Ishikawa (cell line): Measurements from ENCODE around the gene GPR150.

Experiments
- CEBPB ChIP-seq: IDR thresholded peaks from 2 replicates; pipeline ENCODE4 v1.6.1; 2012
- CREB1 ChIP-seq: IDR thresholded peaks from 2 replicates; pipeline ENCODE4 v1.6.1; 2012; ENCODE audit warnings: low read depth
- EGR1 ChIP-seq: IDR thresholded peaks from 2 replicates; pipeline ENCODE4 v1.6.1; 2012
- EP300 ChIP-seq: IDR thresholded peaks from 2 replicates; pipeline ENCODE4 v1.6.1; 2012; ENCODE audit warnings: borderline replicate concordance
- FOXM1 ChIP-seq: IDR thresholded peaks from 2 replicates; pipeline ENCODE4 v1.6.1; 2012; ENCODE audit warnings: low read depth, borderline replicate concordance
- MAX ChIP-seq: IDR thresholded peaks from 2 replicates; pipeline ENCODE4 v1.6.1; 2012
- NFIC ChIP-seq: IDR thresholded peaks from 2 replicates; pipeline ENCODE4 v1.6.1; 2012
- RAD21 ChIP-seq: IDR thresholded peaks from 2 replicates; pipeline ENCODE4 v1.6.1; 2012; ENCODE audit warnings: low read depth
- REST ChIP-seq: IDR thresholded peaks from 2 replicates; pipeline ENCODE4 v1.6.1; 2012; ENCODE audit warnings: low read depth, mild to moderate bottlenecking
- TAF1 ChIP-seq: IDR thresholded peaks from 2 replicates; pipeline ENCODE4 v1.6.1; 2012; ENCODE audit warnings: low read depth, mild to moderate bottlenecking
- TCF12 ChIP-seq: IDR thresholded peaks from 2 replicates; pipeline ENCODE4 v1.6.1; 2012; ENCODE audit warnings: low read depth
- TEAD4 ChIP-seq: IDR thresholded peaks from 2 replicates; pipeline ENCODE4 v1.6.1; 2012
- USF1 ChIP-seq: IDR thresholded peaks from 2 replicates; pipeline ENCODE4 v1.6.1; 2012
- YY1 ChIP-seq: IDR thresholded peaks from 2 replicates; pipeline ENCODE4 v1.6.1; 2012; ENCODE audit warnings: low read depth
- ZBTB7A ChIP-seq: IDR thresholded peaks from 2 replicates; pipeline ENCODE4 v1.6.1; 2012; ENCODE audit warnings: low read depth

The GPR150 gene

GRCh38 chr5:95649274-95649673, 29.4 kb downstream of the GPR150 start:
- no peak for TF ChIP-seq TAF1

DNA sequence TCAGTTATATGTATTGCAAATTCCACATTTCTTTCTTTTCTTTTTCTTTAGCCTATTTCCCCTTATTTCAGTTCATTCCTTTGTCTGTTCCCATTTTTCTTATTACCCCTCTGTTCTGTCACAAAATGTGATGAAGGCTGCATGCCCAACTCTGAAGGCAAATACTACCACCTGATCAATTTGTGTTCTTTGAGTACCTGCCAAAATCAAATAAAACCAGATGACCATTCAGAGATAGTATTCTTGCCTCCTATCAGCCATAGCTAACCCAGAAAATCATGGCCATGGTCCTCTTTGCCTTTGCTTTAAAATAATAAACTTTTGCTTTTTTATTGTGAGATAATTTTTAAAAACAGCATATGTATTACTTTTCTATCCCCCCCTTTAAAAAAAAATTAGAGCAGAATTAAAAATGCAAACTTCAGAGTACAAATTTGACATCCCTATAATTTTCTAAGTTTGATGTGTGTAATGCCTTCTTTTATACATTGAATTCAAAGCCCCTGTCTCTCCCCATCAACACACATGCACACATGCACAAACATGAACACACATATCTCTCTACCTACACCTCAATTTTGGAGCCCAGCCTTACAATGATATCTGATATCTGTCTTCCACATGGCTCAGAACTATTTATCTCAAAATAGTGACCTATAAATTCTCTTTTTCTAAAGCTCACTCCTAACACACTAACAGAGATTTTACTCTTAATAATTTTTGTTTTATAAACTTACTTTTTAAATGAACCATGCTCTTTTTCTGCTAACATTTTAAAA, 30.1 kb downstream of the GPR150 start:
- TF ChIP-seq USF1: no peak
- no peak for TF ChIP-seq EP300
- TF ChIP-seq ZBTB7A: no peak
- no peak for TF ChIP-seq TCF12
- TF ChIP-seq NFIC: no peak
- TF ChIP-seq TEAD4: no peak
- TF ChIP-seq CEBPB: no peak
- TF ChIP-seq REST: no peak

DNA sequence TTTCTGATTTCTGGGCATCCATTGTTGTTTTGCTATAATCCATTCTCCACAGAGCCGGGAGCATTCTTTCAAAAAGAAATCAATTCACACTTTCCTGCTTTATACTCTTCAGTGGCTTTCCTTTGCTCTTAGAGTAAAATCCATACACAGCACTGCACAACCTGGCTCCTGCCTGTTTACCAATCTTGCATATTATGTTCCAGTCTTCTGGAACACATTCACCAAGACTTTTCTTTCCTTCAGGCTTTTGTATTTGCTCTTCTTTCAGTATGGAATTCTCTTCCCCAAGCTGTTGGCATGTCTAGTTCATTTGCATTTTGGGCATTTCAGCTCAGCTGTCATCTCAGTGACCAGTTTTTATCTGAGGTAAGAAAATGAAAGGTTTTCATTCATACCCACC, 33.0 kb downstream of the GPR150 start:
- TF ChIP-seq TAF1 (no peak), USF1 (no peak), REST (no peak), TEAD4 (no peak), TCF12 (no peak), CREB1 (no peak), EP300 (no peak), ZBTB7A (no peak), RAD21 (no peak), EGR1 (no peak), MAX (no peak), YY1 (no peak), FOXM1 (no peak), NFIC (no peak), CEBPB (no peak)

DNA sequence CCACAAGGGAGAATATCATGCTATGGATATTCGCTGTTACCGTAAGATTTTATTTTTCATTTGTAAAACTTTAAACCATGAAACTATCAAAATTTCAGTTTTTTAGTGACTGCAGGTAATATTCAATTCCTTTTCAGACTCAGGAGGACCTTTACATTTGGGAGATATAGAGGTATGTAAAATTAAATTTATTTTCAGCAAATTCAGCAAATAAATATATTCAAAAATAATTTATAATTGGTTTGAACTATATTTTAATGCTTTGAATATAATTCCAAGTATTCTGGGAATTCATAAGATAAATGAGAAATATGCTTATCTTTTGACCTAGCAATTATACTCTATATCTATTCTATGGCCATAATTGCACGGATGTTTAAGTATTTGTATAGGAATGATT, 34.3 kb downstream of the GPR150 start:
- TF ChIP-seq TCF12 (no peak), TAF1 (no peak), EGR1 (no peak), USF1 (no peak), TEAD4 (no peak), EP300 (no peak), NFIC (no peak), RAD21 (no peak), REST (no peak), MAX (no peak), CREB1 (no peak), FOXM1 (no peak), CEBPB (no peak), YY1 (no peak), ZBTB7A (no peak)
